Dedifferentiated amniotic fluid mesenchymal stem cell (primary cell): ENCODE data around the gene OR8G1.
"Not testable (repeated sequence)": the region's sequence is repeated elsewhere in the genome, so short reads cannot be mapped to it uniquely, and the experiment has no call there.

Experiments
- DNase-seq: peaks from one replicate; pipeline ENCODE4 v3.0.0-alpha.2; 2016; ENCODE audit errors: extremely low spot score

The OR8G1 gene, protein sequence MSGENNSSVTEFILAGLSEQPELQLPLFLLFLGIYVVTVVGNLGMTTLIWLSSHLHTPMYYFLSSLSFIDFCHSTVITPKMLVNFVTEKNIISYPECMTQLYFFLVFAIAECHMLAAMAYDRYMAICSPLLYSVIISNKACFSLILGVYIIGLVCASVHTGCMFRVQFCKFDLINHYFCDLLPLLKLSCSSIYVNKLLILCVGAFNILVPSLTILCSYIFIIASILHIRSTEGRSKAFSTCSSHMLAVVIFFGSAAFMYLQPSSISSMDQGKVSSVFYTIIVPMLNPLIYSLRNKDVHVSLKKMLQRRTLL

DNA sequence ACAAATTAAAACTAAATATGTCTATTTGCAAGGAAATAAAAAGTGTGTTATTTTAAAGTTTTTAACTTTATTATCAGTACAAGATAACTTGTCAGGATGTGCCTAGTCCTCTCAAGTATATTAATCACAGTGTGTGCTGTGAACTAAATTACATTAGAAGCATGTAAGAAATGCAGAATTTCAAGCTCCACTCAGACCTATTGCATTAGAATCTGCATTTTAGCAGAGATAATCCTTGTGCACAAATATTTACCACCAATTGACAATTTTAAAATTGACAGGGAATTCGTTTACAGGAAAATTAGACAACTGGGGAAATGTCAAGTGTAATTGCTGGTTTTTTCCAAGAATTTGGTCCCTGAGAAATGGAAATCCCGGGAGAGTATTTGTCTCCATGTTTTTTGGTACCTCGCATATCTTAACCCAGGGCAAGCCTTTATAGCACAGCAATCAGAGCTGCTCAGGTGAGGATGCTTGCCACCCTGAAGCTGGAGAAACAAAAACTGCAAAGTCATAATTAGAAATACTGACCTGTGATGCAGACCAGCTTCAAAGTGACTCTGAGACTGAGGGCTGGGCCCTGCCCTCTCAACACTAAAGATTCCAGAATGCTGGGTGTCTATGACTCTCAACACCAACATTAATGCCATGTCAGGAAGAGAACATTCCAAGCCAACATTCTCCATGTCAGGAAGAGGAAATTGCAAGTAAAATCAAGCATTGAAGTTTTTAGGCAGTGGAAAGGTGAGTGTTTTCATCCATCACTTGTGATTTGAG lies at the start of gene OR8G1:
TSS of gene OR8G1 (plus strand) at position 475 of the 777 bp plus-strand sequence. CDS start 8,581 bp downstream, outside the sequence.
- DNase-seq = no peak

DNA sequence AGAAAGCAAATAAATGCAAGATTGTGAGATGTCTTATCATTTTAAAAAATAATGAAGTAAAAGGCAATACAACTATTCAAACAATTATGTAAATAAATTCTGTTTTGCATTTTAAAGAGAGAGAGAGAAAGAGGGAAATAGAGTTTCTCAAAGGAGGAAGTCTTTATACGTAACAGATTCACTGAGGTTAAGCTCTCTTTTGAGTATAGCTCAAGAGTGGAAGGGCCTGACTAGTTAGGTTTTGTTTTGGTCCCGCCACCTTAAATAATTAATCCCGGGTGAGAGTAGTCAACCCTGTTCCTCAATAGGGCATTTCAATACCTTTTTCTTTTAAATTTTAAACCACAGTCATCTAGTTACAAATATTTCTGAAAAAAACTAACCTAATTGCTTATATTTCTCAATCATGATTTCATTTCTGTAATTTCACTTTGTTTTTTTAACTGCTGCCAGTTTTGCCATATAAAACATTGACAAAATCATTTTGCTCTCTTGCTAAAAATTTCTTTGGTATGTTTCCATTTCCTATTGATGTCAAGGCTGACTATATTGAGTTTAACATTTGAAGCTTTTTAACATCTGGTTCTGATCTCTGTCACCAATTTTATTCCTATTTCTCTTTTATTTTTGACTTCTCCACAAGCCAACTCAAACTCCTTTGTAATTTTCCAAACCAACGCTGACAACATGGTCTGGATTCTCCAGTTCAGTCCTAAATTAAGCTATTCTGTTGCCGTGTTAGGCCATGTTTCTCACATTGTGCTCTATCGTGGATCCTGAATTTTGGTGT lies 47.5 kb upstream of the OR8G1 start:
- peak; percentile 33 for DNase-seq

DNA sequence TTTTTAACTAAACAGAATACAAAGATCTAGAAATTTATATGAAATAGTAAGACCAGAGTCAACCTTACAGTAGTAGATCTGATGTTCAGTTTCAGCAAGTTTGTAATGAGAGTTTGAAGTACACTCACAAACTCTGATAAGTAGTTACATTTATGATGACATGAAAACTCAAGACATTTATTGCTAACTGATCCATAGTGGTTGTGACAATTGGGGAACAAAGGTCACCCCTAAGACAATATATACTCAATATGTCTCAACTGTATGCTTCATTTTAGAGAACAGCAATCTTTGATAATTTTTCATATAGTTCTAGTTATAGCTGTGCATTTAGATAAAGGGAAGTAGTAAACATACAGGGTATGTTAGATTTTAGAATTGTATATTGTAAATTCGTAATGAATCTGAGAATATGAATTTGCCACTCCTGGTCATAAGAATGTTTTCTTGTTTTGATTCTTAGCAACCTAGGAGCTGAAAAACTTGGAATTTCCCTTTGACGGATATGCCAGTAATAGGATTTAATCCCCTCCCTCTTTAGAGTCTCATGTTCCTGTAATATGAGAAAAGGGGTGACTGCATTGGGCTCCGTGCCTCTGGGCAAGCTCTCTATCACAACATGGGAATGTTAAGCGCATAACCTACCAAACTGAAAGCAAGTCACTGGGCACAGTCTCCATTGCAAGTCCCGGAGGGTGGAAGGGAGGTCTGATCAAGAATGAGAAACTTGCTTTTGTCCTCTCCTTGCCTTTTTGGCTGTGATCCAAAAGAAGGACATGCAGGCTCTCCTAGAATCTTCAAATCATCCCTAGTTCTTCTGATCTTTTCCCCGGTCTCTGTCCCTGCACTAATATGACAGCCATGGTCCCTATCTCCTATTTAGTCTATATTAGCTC lies 46.4 kb upstream of the OR8G1 start:
- peak; percentile 58 for DNase-seq

DNA sequence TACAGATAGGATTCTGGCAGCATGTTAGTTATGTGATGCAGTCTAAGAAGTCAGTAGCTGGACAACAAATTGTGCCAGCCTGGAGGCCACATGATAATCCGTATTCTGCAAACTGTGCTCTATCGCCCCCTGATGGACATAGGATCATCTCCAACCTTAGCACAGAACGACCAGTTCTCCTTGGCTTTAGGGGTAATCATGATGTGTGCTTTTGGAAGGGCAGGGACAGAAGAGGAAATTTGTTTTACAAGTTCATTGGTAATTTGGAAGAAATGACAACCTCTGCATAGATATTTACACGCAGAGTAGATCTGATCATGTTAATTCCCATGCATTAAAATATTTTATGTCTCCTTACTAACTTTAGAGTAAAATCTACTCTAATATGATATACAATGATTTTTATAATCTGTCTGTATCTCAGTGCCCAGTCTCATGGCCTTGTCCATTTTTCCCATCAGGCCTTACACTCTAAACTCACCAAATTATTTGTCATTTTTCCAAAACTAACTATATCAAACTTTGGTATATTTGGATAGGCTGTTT lies 45.6 kb upstream of the OR8G1 start:
- peak; percentile 29 for DNase-seq

DNA sequence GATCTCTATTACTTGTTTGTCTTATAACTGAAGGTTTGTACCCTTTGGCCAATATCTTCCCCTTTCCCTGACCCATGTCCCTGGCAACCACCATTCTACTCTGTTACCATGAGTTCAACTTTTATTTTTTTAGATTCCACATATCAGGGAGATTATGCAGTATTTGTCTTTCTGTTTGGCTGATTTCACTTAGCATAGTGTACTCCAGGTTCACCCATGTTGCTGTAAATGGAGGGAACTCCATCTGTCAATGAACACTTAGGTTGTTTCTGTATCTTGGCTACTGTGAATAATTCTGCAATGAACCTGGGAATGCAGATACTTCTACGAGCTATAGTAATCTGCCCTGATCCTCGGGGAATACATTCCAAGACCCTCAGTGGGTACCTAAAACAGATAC lies 42.9 kb upstream of the OR8G1 start:
- DNase-seq = no peak

DNA sequence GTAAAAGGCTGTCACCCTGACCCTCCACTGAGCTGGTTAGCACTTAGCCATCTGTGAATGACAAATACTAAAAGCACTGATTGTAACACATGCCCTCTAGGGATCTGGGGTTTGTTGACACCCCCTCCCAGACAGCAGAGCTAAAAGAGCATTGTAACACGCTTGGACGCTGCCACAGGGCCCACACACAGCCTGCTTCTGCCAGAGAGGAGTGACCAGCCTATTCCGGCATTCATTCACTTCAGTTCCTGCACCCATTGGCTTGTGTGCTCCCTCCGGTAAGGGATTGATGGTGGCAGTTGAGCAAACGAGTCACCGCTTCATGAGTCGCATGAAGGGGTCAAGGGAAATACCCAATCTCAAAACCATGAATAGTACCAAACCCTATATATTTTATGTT lies 42.0 kb upstream of the OR8G1 start:
- DNase-seq = no peak

DNA sequence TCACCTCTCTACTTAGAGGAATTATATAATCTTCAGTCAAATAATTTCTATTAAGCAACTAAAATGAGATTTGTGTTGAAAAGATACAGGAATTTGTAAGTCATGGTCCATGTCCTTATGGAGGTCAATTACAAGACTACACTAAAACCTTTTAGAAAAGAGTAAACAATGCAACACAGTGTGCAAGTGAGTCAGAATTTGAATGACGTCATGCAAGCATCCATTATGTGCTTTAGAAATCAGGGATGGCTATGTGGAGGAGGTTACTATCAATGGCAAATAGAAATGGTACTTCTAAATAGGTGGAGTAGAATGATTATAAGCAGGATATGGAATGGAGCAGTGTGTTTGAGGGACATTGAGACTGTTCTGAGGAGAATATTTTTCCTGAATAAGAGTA lies 41.2 kb upstream of the OR8G1 start:
- DNase-seq = no peak

DNA sequence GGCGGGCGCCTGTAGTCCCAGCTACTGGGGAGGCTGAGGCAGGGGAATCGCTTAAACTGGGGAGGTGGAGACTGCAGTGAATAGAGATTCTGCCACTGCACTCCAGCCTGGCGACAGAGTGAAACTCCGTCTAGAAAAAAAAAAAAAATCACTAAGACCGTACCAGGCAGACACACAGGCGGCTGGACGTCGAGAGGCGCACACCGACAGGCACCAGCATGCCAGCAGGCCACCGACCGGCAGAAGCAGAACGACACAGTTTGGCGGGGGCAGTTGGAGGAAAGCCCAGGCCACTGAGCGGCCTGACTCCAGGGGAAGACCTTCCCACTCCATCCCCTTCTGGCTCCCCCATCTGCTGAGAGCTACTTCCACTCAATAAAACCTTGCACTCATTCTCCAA lies 40.2 kb upstream of the OR8G1 start:
- no peak for DNase-seq

DNA sequence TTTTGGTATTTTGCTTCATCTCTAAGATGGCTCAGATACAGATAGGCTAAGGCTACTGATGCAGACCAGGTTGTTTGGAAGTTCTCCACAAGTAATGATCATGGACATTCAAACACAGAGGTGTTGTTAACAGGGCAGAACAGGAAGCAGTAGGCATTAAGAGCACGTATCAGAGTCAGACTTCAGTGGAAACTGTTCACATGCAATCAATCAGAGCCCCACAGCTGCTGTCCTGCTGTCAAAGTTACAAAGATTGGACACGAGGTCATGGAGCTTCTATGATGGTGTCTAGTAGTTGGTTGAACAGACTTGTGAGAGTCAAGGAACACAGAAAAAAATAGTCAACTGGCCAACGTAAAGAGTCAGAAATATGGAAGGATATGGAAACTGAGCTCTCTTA lies 37.9 kb upstream of the OR8G1 start:
- DNase-seq = no peak

DNA sequence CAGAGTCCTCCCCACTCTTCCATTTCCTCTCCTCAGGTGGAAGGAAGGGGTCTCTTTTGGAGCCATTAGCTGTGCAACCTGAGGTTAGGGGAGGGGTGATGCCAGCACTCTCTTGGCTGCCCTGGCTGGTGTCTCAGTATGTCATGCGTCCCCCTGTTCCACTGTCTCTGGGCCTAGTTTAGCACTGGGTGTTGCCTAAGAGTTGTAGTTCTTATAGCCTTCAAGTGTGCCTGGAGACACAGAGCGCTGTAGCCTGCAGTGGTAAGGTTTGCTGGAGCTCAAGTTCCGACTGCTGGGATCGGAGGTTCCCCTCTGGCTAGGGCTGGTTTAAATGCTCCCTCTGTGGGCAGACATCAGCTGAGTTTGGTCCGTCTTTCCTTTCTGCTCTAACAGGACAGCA lies 36.9 kb upstream of the OR8G1 start:
- DNase-seq = no peak

DNA sequence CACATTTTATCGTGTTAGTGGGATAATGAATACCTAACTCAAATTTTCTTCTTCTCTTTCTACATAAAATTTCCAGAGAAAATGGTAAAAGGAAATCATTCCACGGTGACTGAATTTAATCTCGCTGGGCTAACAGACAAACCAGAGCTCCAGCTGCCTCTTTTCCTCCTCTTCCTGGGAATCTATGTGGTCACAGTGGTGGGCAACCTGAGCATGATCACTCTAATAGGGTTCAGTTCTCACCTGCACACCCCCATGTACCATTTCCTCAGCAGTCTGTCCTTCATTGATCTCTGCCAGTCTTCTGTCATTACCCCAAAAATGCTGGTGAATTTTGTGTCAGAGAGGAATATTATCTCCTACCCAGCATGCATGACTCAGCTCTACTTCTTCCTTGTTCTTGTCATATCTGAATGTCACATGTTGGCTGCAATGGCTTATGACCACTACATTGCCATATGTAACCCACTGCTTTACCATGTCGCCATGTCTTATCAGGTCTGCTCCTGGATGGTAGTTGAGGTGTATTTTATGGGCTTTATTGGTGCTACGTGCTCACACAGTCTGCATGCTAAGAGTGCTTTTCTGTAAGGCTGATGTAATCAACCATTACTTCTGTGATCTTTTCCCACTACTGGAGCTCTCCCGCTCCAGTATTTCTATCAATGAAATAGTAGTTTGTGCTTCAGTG lies 33.6 kb upstream of the OR8G1 start:
- DNase-seq = no peak

DNA sequence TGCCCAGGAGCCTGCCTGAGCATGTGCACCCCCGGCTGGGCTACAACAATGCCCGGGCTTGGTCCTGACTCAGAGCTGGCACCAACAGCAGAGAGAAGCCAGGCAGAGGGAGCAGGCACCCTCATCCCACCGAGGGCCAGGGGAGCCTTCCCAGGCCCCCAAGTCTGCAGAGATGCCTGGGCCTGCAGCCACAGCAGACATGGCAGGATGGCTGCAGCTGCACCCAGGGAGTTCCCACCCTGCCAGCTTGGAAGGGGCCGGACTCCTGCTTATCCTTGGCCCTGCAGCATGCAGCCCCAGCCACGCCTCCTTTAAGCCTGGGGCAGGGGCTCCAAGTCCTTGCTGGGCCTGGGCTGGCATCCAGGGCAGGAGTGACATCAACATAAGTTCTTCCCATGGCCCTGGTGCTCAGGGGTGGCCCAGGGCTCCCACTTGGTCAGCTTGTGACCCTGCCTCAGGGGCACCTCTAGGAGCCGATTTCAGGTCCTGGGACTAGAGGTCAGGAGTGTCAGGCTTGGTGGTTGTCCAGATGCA lies 31.0 kb upstream of the OR8G1 start:
- DNase-seq = no peak

DNA sequence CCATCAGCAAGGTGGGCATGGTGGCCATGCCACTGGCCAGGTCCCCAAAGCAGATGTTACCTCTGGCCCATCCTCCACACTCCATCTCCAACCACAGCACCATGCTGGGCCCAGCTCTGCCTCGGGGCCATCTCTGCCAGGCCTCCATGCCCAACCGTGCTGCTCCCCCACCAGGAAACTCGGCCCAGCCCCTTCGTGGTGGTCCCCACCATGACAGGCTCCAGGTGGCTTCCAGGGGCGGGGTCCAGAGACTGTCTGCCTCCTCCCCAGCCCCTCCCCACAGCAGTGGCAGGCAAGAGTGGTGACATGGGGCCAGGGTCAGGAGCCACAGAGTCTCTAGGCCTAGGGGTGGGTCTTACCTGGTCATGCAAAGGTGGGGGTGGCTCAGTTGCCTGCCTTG lies 30.5 kb upstream of the OR8G1 start:
- DNase-seq = no peak

DNA sequence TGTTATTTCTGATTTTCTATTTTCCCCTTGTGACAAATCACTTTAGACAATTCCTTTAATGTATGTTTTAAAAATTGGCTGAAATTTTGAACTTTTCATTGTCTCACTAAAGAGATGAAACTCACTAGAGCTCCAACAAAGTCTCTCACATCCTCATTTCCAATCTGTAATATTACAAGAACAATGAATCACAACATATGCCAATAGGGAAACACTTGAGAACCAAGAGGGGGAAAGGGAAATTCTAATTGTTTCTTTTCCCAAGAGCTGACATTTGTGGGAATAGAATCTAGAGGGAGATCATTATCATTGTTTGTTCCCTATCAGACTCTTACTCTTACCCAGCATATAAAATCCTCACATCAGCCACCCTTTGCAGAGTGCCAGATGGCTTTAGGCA lies 29.6 kb upstream of the OR8G1 start:
- no peak for DNase-seq

DNA sequence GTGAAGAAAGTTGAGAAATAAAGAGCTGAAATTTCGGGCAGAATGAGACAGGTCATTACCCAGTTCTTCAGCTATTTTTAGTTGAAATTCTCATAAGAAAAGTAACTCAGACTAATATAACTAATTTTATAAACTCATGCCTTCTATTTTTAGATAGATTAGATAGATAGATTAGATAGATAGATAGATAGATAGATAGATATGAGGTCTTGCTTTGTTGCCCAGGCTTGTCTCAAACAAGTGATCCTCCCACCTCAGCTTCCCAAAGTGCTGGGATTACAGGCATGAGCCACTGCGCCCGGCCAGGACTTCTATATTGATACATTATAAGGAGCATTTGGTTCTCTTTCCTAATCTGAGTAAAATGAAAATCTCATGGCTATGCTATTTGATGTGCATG lies 26.9 kb upstream of the OR8G1 start:
- no peak for DNase-seq

DNA sequence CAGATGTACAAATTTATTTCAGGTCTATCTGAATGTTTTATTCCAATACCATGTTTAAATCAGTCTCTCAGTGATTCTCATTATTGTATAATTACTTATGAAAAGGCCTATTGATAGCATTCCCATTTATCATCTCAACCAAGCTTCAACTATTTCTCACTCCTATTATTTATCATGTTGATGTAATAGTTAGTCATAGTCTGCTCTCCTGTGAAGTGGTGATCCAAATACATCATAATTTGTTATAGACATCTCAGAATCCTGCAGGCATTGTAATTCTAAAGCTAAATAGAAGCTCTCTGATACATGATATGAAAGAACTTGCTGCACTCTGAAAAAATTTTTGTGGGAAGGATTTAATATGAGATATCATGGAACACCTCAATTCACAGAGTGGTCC lies 21.8 kb upstream of the OR8G1 start:
- DNase-seq = no peak

DNA sequence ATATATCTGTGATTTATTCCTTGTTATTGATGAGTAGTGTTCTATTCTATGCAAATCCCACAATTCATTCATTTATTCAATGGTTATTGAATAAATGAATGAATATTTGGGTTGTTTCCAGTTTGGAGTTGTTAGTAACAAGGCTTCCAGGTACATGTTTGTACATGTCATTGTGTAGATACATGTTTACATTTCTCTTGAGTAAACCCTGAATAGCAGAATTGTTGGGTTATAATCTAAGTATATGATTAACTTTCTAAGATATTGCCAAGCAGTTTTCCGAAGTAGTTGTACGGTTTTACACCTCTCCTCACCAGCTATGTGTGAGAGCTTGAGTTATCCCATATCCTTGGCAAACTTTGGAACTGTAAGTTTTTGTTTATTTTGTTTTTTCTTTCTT lies 18.5 kb upstream of the OR8G1 start:
- DNase-seq = no peak

DNA sequence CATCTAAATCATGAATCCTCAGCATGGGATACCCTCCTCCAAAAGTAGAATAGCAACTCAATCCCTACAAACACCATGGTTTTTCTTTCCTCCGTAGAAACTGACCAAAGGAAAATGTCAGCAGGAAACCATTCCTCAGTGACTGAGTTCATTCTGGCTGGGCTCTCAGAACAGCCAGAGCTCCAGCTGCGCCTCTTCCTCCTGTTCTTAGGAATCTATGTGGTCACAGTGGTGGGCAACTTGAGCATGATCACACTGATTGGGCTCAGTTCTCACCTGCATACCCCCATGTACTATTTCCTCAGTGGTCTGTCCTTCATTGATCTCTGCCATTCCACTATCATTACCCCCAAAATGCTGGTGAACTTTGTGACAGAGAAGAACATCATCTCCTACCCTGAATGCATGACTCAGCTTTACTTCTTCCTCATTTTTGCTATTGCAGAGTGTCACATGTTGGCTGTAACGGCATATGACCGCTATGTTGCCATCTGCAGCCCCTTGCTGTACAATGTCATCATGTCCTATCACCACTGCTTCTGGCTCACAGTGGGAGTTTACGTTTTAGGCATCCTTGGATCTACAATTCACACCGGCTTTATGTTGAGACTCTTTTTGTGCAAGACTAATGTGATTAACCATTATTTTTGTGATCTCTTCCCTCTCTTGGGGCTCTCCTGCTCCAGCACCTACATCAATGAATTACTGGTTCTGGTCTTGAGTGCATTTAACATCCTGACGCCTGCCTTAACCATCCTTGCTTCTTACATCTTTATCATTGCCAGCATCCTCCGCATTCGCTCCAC lies 16.1 kb upstream of the OR8G1 start:
- not testable (repeated sequence) for DNase-seq

DNA sequence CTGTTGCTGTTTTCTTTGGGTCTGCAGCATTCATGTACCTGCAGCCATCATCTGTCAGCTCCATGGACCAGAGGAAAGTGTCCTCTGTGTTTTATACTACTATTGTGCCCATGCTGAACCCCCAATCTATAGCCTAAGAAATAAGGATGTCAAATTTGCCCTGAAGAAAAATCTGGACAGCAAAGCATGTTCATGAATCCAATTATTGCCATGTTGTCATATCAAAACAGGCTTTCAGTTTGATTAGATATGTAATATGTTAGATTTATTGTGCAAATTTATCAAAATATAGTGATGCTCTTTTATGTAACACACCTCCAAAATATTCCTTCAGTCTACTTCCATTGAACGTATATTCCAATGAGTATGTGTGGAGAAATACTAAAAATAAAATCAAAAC lies 15.4 kb upstream of the OR8G1 start:
- no peak for DNase-seq

DNA sequence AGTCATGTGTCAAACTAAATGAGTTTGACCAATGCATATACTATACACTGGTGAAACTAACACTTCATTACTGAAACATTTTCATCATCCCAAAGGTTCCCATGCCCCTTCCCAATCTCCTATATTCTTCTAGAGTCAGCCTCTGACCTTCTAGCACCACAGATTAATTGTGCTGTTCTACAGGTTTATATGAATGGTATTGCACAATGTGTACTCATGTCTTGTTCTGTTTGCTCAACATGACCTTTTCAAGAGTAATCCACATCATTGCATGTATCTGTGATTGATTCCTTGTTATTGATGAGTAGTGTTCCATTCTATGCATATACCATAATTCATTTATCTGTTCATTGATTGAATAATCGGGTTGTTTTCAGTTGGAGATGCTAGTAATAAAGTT lies 7.5 kb upstream of the OR8G1 start:
- DNase-seq = no peak
